Measurements from ENCODE around the gene FOCAD.

DNA sequence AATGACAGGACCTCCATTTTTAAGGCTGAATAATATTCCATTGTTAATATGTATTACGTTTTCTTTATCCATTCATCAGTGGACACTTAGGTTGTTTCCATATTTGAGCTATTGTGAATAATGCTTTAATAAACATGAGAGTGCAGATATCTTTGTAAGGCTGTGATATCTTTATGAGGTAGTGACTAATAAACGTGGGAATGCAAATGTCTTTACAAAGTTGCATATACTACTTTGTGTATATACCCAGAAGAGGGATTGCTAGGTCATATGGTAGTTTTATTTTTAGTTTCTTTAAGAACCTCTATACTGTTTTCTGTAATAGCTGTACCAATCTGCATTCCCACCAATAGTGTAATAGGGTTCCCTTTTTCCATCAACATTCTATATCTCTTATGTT is 148.7 kb downstream of the FOCAD start:
- TF ChIP-seq, protein P1, sequence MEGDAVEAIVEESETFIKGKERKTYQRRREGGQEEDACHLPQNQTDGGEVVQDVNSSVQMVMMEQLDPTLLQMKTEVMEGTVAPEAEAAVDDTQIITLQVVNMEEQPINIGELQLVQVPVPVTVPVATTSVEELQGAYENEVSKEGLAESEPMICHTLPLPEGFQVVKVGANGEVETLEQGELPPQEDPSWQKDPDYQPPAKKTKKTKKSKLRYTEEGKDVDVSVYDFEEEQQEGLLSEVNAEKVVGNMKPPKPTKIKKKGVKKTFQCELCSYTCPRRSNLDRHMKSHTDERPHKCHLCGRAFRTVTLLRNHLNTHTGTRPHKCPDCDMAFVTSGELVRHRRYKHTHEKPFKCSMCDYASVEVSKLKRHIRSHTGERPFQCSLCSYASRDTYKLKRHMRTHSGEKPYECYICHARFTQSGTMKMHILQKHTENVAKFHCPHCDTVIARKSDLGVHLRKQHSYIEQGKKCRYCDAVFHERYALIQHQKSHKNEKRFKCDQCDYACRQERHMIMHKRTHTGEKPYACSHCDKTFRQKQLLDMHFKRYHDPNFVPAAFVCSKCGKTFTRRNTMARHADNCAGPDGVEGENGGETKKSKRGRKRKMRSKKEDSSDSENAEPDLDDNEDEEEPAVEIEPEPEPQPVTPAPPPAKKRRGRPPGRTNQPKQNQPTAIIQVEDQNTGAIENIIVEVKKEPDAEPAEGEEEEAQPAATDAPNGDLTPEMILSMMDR (IDR thresholded peaks at IDR 0.05): no peak
- TF ChIP-seq POLR2A (IDR thresholded peaks at IDR 0.05): no peak

Data from prostate gland (tissue), 2 donors.